Right lobe of liver (tissue), 4 donors: Measurements from ENCODE around the gene CD81.

Experiments
- POLR2A ChIP-seq: fragments of 450-650 bp; IDR thresholded peaks from one replicate; pipeline ENCODE4 v1.6.1; 2017; ENCODE audit warnings: antibody characterized with exemption, mild to moderate bottlenecking
- TF ChIP-seq, protein P1 (sequence below), 4 donors: fragments of 200-600 bp in 3 of 4; fragments of 450-650 bp in 1 of 4; IDR thresholded peaks; one replicate each; pipeline versions ENCODE4 v1.5.1 to v1.8.0; 2016 to 2022; ENCODE audit warnings: antibody characterized with exemption in 4 of 4, mild to moderate bottlenecking in 2 of 4
- donor health status: DM: no; HTN: no; CAD: no.
- donor health status: DM: no; HTN: no; CAD: no.
- donor health status: DM: no; HTN: yes; CAD: no.

DNA sequence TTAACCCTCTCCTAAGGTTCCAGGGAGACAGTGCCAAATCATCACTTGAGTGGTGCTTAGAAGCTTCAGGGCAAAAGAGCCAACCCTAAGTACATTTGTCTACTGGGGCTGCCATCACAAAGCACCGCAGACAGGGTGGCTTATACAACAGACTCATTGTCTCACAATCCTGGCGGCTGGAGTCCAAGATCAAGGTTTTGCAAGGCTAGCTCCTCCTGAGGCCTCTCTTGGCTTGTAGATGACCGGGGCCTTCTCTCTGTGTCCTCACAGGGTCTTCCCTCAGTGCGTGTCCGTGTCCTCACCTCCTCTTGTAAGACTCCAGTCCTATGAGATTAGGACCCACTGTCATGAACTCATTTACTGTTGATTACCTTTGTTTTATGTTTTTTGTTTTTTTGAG is 34.1 kb upstream of the CD81 start:
- TF ChIP-seq POLR2A, result no peak
- TF ChIP-seq, protein P1, sequence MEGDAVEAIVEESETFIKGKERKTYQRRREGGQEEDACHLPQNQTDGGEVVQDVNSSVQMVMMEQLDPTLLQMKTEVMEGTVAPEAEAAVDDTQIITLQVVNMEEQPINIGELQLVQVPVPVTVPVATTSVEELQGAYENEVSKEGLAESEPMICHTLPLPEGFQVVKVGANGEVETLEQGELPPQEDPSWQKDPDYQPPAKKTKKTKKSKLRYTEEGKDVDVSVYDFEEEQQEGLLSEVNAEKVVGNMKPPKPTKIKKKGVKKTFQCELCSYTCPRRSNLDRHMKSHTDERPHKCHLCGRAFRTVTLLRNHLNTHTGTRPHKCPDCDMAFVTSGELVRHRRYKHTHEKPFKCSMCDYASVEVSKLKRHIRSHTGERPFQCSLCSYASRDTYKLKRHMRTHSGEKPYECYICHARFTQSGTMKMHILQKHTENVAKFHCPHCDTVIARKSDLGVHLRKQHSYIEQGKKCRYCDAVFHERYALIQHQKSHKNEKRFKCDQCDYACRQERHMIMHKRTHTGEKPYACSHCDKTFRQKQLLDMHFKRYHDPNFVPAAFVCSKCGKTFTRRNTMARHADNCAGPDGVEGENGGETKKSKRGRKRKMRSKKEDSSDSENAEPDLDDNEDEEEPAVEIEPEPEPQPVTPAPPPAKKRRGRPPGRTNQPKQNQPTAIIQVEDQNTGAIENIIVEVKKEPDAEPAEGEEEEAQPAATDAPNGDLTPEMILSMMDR (IDR thresholded peaks at IDR 0.05), result no peak
